Adrenal gland (tissue), 5 donors: Measurements from ENCODE around the gene BAG5.

ENCODE experiments used
- CTCF ChIP-seq, 6 experiments: fragments of 450-650 bp in 4 of 6; fragments of 200-600 bp in 2 of 6; sonication (generic) in 1 of 6; IDR thresholded peaks; 1 replicate in 5 of 6; 2 replicates in 1 of 6; pipeline versions ENCODE4 v1.5.1 to v1.8.0; 2016 to 2021; ENCODE audit warnings: antibody characterized with exemption in 6 of 6, mild to moderate bottlenecking in 2 of 6, moderate library complexity in 1 of 6
- POLR2A ChIP-seq, 2 donors: fragments of 450-650 bp; IDR thresholded peaks; one replicate each; pipeline ENCODE4 v1.6.1; 2017; ENCODE audit warnings: antibody characterized with exemption in 2 of 2, mild to moderate bottlenecking in 2 of 2, moderate library complexity in 1 of 2
- donor health status: DM: no; HTN: no; CAD: no.

- TF ChIP-seq CTCF (IDR thresholded peaks at IDR 0.05) (no peak), POLR2A (IDR thresholded peaks at IDR 0.05) (no peak)
Observed at GRCh38 chr14:103552846-103553210, 9.6 kb downstream of the BAG5 start.
